K562 (cell line): Measurements from ENCODE around the gene DLGAP1. TPM values are rescaled to one million over a fixed set of nuclear protein-coding genes. Genes with fewer than 3 reads are reported as not detected.

Experiments used
- ATAC-seq: fragments of 200-7000 bp; cut with Tn5 transposase; 3 replicates; pipeline ENCODE4 v1.9.1; 2020; ENCODE audit warnings: moderate library complexity
- BruUV-seq: library from RNA; stranded (reverse); fragments of 400-500 nt; replicated peaks from 2 replicates; lab custom pipeline; 2021; lab: Mats Ljungman, UMichigan
- CTCF ChIA-PET: fragments of 300-600 bp; formaldehyde crosslinking; extraction: SDS; loops from one replicate; lab custom pipeline; 2021; ENCODE audit warnings: low intra/inter-chr PET ratio; lab: Yijun Ruan, JAX
- POLR2A ChIA-PET: fragments of 300-600, 350-650 bp; sonication (Branson Sonifier 250); formaldehyde crosslinking; extraction: SDS; loops from one replicate; lab custom pipeline; 2021; ENCODE audit warnings: antibody characterized with exemption, inconsistent platforms; lab: Yijun Ruan, JAX
- DNase-seq, 4 experiments: peaks; one replicate each; pipeline versions ENCODE4 v3.0.0 to v3.0.0-alpha.2; 2011 to 2018; ENCODE audit warnings: low spot score in 3 of 4, mixed read lengths in 3 of 4; ENCODE audit errors: extremely low read depth in 1 of 4
- FAIRE-seq: peaks from 2 replicates; lab custom pipeline; 2011; peaks lifted over from hg19 to GRCh38; lab: Jason Lieb, UNC
- H2AFZ ChIP-seq: 2 replicates; pipeline ENCODE4 v1.6.0; 2011; ENCODE audit warnings: low read depth, low read length, control low read depth, inconsistent platforms
- H3K27ac ChIP-seq: fragments of 200-600 bp; 3 replicates; pipeline ENCODE4 v1.8.0; 2011; ENCODE audit warnings: low read depth, mild to moderate bottlenecking, control low read depth, inconsistent platforms, low read length, moderate library complexity, mixed read lengths; ENCODE audit errors: extremely low read depth
- H3K27me3 ChIP-seq, 2 experiments: fragments of 300-600 bp in 1 of 2; 2 replicates in 1 of 2; 3 replicates in 1 of 2; pipeline versions ENCODE4 v1.6.0 to v1.8.0; 2011; ENCODE audit warnings: inconsistent platforms in 2 of 2, low read length in 2 of 2, mild to moderate bottlenecking in 1 of 2, mixed read lengths in 1 of 2, moderate library complexity in 1 of 2; ENCODE audit not compliant: control insufficient read depth in 2 of 2, insufficient read depth in 2 of 2
- H3K36me3 ChIP-seq: fragments of 300-600 bp; 3 replicates; pipeline ENCODE4 v1.8.0; 2011; ENCODE audit warnings: mild to moderate bottlenecking, low read length, inconsistent platforms; ENCODE audit not compliant: control insufficient read depth, insufficient read depth
- H3K4me1 ChIP-seq, 2 experiments: fragments of 200-600 bp in 1 of 2; replicated peaks in 1 of 2; 2 replicates in 1 of 2; 3 replicates in 1 of 2; pipeline versions ENCODE4 v1.5.1 to v1.8.0; 2011; ENCODE audit warnings: inconsistent platforms in 2 of 2, low read length in 2 of 2, mild to moderate bottlenecking in 1 of 2, mixed read lengths in 1 of 2, moderate library complexity in 1 of 2; ENCODE audit not compliant: control insufficient read depth in 2 of 2, insufficient read depth in 2 of 2
- H3K4me2 ChIP-seq: 2 replicates; pipeline ENCODE4 v1.6.1; 2011; ENCODE audit warnings: low read length, control low read depth, inconsistent platforms, mixed read lengths; ENCODE audit not compliant: insufficient read depth
- H3K4me3 ChIP-seq: fragments of 200-600 bp; sonication (generic), shearing (Covaris generic); 2 replicates; pipeline ENCODE4 v1.5.1; 2016; ENCODE audit warnings: control low read depth, inconsistent platforms
- H3K79me2 ChIP-seq: fragments of 200-600 bp; 3 replicates; pipeline ENCODE4 v1.8.0; 2011; ENCODE audit warnings: low read length, inconsistent platforms; ENCODE audit not compliant: control insufficient read depth, insufficient read depth
- H3K9ac ChIP-seq, 2 experiments: 2 replicates each; pipeline versions ENCODE4 v1.6.0 to v1.6.1; 2011; ENCODE audit warnings: low read depth in 2 of 2, low read length in 2 of 2, control low read depth in 1 of 2, inconsistent platforms in 1 of 2, mild to moderate bottlenecking in 1 of 2, mixed read lengths in 1 of 2; ENCODE audit not compliant: insufficient read depth in 1 of 2
- H3K9me1 ChIP-seq: one replicate; pipeline ENCODE4 v1.6.0; 2011; ENCODE audit warnings: inconsistent platforms, mild to moderate bottlenecking, low read length, moderate library complexity; ENCODE audit not compliant: control insufficient read depth, insufficient read depth
- H3K9me3 ChIP-seq: replicated peaks from 2 replicates; pipeline ENCODE4 v1.5.1; 2011; ENCODE audit warnings: low read depth, low read length, inconsistent platforms; ENCODE audit not compliant: control insufficient read depth, insufficient read depth
- H4K20me1 ChIP-seq: replicated peaks from 2 replicates; pipeline ENCODE4 v1.6.1; 2011; ENCODE audit warnings: low read length, inconsistent platforms, mixed read lengths; ENCODE audit not compliant: control insufficient read depth, insufficient read depth
- CTBP1 ChIP-seq: fragments of 450-650 bp; IDR thresholded peaks from 2 replicates; pipeline ENCODE4 v1.6.1; 2016; ENCODE audit warnings: borderline replicate concordance
- ELF2 ChIP-seq: fragments of 250-450 bp; sonication (Bioruptor Pico); IDR thresholded peaks from 2 replicates; pipeline ENCODE4 v1.5.0; 2021; ENCODE audit warnings: mild to moderate bottlenecking
- MAFF ChIP-seq: IDR thresholded peaks from 2 replicates; pipeline ENCODE4 v1.6.1; 2012; ENCODE audit warnings: low read length, improper control_type of control experiment
- SMC3 ChIP-seq: conservative IDR thresholded peaks from 2 replicates; pipeline ENCODE4 v1.6.1; 2011; ENCODE audit warnings: low read depth, low read length, improper control_type of control experiment; ENCODE audit not compliant: insufficient read depth
- SPI1 ChIP-seq: IDR thresholded peaks from 2 replicates; pipeline ENCODE4 v1.6.1; 2011; ENCODE audit warnings: low read depth, low read length, control low read depth, borderline replicate concordance
- ZNF143 ChIP-seq: sonication (generic); formaldehyde crosslinking; IDR thresholded peaks from 2 replicates; pipeline ENCODE4 v1.9.0; 2022; ENCODE audit warnings: mild to moderate bottlenecking, missing genetic modification reagents
- WGBS: fragments of 100-300 bp; shearing (Covaris generic); methylation state at CpG from one replicate; pipeline ENCODE4 v1.1.6; 2016; ENCODE audit warnings: low coverage, mixed read lengths; ENCODE audit not compliant: insufficient coverage; ENCODE audit errors: missing lambda C conversion rate; 5-methylcytosine and 5-hydroxymethylcytosine counted together
- in situ Hi-C: fragments of 300-500 bp; cut with MboI; formaldehyde crosslinking; loops from 4 replicates; pipeline ENCODE4 v1.15.0; 2018; ENCODE audit warnings: inconsistent platforms, mixed read lengths
- intact Hi-C: fragments of 100-400 bp; cut with micrococcal nuclease; formaldehyde crosslinking; loops from 2 replicates; pipeline ENCODE4 v1.14.2; 2022
- polyA plus RNA-seq, 8 experiments: library from polyadenylated mRNA; depleted of rRNA in 4 of 8; stranded (reverse) in 5 of 8; unstranded in 3 of 8; fragments of >200 nt; fragmentation: Nextera tagmentation in 2 of 8; fragmentation: Illumina TruSeq in 1 of 8; extraction: Ambion mirVana in 2 of 8; extraction: Trizol in 1 of 8; gene quantifications; 2 replicates each; pipeline versions ENCODE4 v1.2.1 to v1.2.3, GENCODE V29; 2011 to 2014; ENCODE audit warnings: inconsistent platforms in 1 of 8, missing spikeins in 1 of 8
- total RNA-seq, 7 experiments: library from RNA; depleted of rRNA in 6 of 7; stranded (reverse); fragments of >200 nt in 6 of 7; fragmentation: Illumina TruSeq in 2 of 7; extraction: Trizol in 2 of 7; gene quantifications; 2 replicates each; pipeline versions ENCODE4 v1.2.1 to v1.2.3, GENCODE V29; 2011 to 2021; ENCODE audit warnings: low replicate concordance in 1 of 7
- TF ChIP-seq, protein P1 (sequence below): sonication (generic); formaldehyde crosslinking; IDR thresholded peaks from 2 replicates; pipeline ENCODE4 v1.8.0; 2022; ENCODE audit warnings: mild to moderate bottlenecking, missing genetic modification reagents

DLGAP1 gene
- total and polyA plus RNA-seq, 9 of the 15 experiments (the other 6 are each of a cell fraction or from before 2014, with no cell fraction given), result 0.04 to 0.22 (median 0.08) TPM

DNA sequence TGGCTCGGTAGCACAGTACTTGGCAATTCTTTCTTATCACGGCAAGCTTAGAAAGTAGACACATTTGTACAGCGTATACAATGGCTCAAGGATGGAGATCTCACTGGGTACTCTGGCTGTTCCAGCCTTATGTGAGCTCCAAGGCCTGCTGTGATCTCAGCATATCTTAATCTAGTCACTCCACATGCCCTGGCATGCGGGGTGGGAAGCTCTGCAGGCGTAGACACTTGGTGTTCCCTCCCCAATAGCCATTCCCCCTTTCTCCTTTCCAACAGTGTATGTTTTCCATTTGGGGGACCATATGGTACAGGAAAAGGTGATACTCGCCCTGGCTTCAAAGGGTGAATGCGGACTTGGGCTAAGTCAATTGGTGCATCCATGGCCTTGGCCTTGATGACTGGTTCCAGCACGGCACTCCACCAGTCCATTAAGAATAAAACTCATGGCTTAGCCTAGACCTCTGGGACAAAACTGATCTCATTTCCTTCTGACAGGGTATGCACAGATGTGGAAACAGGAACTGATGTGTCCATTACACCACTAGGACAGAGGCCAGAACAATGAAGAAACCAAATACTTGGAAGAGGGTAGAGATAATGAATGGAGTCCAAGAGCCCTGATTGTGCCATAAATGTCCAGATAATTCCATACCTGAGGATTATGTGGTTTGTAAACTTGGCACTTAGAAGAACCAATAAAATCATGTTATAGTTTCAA is 976.7 kb downstream of the DLGAP1 start:
- Histone ChIP-seq H3K27ac (no peak overlapping the region), H3K4me2 (no peak overlapping the region), H3K9me1 (no peaks in the 10 kb centered on the region), H3K79me2 (no peaks in the 10 kb centered on the region), H3K9me3 (no peaks in the 10 kb centered on the region), H3K4me1 (peaks cover 0 to 11% of the 10 kb centered on the region in 2 experiments; a peak in 4 of 5 replicates), H3K36me3 (no peaks in the 10 kb centered on the region), H3K27me3 (no peaks in the 10 kb centered on the region), H2AFZ (peak overlapping the region; percentile 10; the same call in 1 of the 2 replicates), H4K20me1 (no peaks in the 10 kb centered on the region), H3K9ac (no peak overlapping the region), H3K4me3 (no peak overlapping the region)
- no peak for DNase-seq
- WGBS, result 59% methylated on average over 8 of the region's 8 CpGs
- TF ChIP-seq CTBP1 (no peak), SPI1 (0 out of 2 replicates have a peak, but pooled peaks have one; percentile 16)
- intact Hi-C loops, result no loop called here
- ChIA-PET CTCF (no interaction called here), POLR2A (interaction anchor here (1.0 to 1.3 kb wide), 6 partner anchors 13 to 116 kb away, joined by 3 to 7 read pairs (median 3); no protein-coding TSS in a partner anchor)
- FAIRE-seq, result no peak
- no peak for ATAC-seq
- in situ Hi-C loops, result no loop called here
- BruUV-seq, result no TSS peak

DNA sequence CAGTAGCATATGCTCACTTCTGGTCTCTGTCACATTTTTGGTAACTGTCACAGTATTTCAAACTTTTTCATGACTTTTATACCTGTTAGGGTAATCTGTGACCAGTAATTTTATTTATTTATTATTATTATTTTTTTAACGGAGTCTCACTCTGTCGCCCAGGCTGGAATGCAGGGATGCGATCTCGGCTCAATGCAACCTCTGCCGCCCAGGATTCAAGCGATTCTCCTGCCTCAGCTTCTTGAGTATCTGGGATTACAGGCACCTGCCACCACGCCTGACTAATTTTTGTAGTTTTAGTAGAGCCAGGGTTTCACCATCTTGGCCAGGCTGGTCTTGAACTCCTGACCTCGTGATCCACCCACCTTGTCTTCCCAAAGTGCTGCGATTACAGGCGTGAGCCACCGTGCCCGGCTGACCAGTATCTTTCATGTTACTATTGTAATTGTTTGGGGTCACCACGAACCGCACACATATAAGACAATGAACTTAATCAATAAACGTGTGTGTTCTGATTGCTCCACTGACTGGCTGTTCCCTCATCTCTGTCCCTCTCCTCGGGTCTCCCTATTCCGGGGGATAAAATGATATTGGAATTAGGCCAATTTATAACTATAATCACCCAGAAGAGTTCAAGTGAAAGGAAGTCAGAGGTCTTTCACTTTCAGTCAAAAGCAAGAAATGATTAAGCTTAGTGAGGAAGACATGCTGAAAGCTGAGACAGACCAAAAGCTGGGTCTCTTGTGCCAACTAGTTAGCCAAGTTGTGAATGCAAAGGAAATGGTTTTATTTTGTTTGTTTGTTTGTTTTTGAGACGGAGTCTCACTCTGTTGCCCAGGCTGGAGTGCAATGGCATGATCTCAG is 982.2 kb downstream of the DLGAP1 start:
- intact Hi-C loops (no loop called here), in situ Hi-C loops (no loop called here)
- WGBS, result 37% methylated on average over 18 of the region's 18 CpGs
- Histone ChIP-seq H4K20me1 (no peaks in the 10 kb centered on the region), H3K4me3 (no peak overlapping the region), H3K9me1 (no peaks in the 10 kb centered on the region), H3K9ac (no peak overlapping the region), H3K9me3 (no peaks in the 10 kb centered on the region), H3K79me2 (no peaks in the 10 kb centered on the region), H2AFZ (no peak overlapping the region)
- no TSS peak for BruUV-seq
- DNase-seq, result no peak
- TF ChIP-seq, protein P1, sequence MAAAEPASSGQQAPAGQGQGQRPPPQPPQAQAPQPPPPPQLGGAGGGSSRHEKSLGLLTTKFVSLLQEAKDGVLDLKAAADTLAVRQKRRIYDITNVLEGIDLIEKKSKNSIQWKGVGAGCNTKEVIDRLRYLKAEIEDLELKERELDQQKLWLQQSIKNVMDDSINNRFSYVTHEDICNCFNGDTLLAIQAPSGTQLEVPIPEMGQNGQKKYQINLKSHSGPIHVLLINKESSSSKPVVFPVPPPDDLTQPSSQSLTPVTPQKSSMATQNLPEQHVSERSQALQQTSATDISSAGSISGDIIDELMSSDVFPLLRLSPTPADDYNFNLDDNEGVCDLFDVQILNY (CRISPR knock-in tag), result no peak
- no peak for TF ChIP-seq ELF2 (CRISPR knock-in tag)
- TF ChIP-seq SMC3, result no peak
- TF ChIP-seq ZNF143 (CRISPR knock-in tag), result no peak
- no peak for TF ChIP-seq MAFF
- TF ChIP-seq, all 486 proteins: peak for 0
- no peaks in the 10 kb centered on the region for H3K36me3 ChIP-seq
- ChIA-PET CTCF (no interaction called here), POLR2A (interaction anchor here (1.1 to 1.9 kb wide), 3 partner anchors 9 to 112 kb away, joined by 4 to 6 read pairs (median 4); no protein-coding TSS in a partner anchor)
- H3K4me1 ChIP-seq, result peaks cover 7 to 8% of the 10 kb centered on the region in 2 experiments; a peak in 3 of 5 replicates
- no peak overlapping the region for H3K27ac ChIP-seq
- H3K27me3 ChIP-seq, result no peaks in the 10 kb centered on the region
- ATAC-seq (no peak), FAIRE-seq (no peak)
- no peak overlapping the region for H3K4me2 ChIP-seq
